ENCODE data around the gene FOXN3.

FOXN3 gene

GRCh38 chr14:89430391-89431236 is 13.6 kb upstream of the FOXN3 start:
- DNase-seq: peak; percentile 22

- peak; percentile 3 for DNase-seq
Measured at GRCh38 chr14:89429199-89430181, 12.5 kb upstream of the FOXN3 start.

GRCh38 chr14:89428546-89429198 is 11.6 kb upstream of the FOXN3 start:
- no peak for DNase-seq

GRCh38 chr14:89428173-89428523 is 11.1 kb upstream of the FOXN3 start:
- no peak for DNase-seq

GRCh38 chr14:89427426-89428172 is 10.6 kb upstream of the FOXN3 start:
- DNase-seq: no peak

- peak; percentile 16 for DNase-seq
Measured at GRCh38 chr14:89425931-89426330, 8.9 kb upstream of the FOXN3 start.

GRCh38 chr14:89424241-89424640 is 7.2 kb upstream of the FOXN3 start:
- no peak for DNase-seq

- no peak for DNase-seq
Measured at GRCh38 chr14:89422952-89423345, 5.9 kb upstream of the FOXN3 start.

- no peak for DNase-seq
Measured at GRCh38 chr14:89422181-89422951, 5.3 kb upstream of the FOXN3 start.

GRCh38 chr14:89420502-89420901 is 3.5 kb upstream of the FOXN3 start:
- no peak for DNase-seq

GRCh38 chr14:89419973-89420482 is 3.0 kb upstream of the FOXN3 start:
- DNase-seq: no peak

- no peak for DNase-seq
Measured at GRCh38 chr14:89418976-89419375, 1.9 kb upstream of the FOXN3 start.

- no peak for DNase-seq
Measured at GRCh38 chr14:89418452-89418851, 1.4 kb upstream of the FOXN3 start.

- DNase-seq: peak; percentile 73
Measured at GRCh38 chr14:89417465-89418225, 612 bp upstream of the FOXN3 start.

GRCh38 chr14:89416002-89416995 is 734 bp downstream of the FOXN3 start:
- DNase-seq: peak; percentile 95

- no peak for DNase-seq
Measured at GRCh38 chr14:89415159-89415558, 1.9 kb downstream of the FOXN3 start.

- no peak for DNase-seq
Measured at GRCh38 chr14:89411976-89412375, 5.1 kb downstream of the FOXN3 start.

GRCh38 chr14:89409961-89410360 is 7.1 kb downstream of the FOXN3 start:
- no peak for DNase-seq
